Measurements from ENCODE around the gene VRTN.
"Not testable (repeated sequence)": the region's sequence is repeated elsewhere in the genome, so short reads cannot be mapped to it uniquely, and the experiment has no call there.

Gene VRTN

GRCh38 chr14:74348241-74348734 lies at the start of gene VRTN:
VRTN (plus strand) TSS chr14:74348471; CDS start chr14:74356784, 8,313 bp downstream.
- no peak for DNase-seq

- DNase-seq, result peak; percentile 48
These were observed 49.2 kb upstream of the VRTN start for GRCh38 chr14:74299061-74299545.

GRCh38 chr14:74301594-74302151 lies 46.6 kb upstream of the VRTN start:
- no peak for DNase-seq

DNA sequence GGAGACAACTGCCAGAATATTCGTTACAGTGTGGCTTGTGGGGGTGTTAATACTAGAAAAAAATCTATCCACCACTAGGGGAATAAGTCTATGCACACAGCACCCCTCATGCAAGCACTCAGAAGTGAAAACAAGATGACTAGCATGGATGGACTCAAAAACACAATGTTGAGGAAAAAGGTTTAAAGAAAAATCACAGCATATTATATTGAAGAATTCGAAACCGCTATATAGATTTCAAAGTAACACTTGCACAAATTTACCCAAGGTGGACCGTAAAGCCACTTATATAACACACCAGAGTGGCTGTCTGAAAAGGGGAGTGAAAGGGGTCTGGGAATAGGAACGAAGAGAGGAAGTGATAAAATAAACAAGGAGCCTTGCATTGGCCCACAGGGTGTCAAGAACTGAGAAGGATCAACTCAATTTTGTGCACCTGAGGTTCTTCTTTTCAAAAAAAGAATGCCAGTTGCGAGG lies 46.1 kb upstream of the VRTN start:
- DNase-seq, result no peak

DNA sequence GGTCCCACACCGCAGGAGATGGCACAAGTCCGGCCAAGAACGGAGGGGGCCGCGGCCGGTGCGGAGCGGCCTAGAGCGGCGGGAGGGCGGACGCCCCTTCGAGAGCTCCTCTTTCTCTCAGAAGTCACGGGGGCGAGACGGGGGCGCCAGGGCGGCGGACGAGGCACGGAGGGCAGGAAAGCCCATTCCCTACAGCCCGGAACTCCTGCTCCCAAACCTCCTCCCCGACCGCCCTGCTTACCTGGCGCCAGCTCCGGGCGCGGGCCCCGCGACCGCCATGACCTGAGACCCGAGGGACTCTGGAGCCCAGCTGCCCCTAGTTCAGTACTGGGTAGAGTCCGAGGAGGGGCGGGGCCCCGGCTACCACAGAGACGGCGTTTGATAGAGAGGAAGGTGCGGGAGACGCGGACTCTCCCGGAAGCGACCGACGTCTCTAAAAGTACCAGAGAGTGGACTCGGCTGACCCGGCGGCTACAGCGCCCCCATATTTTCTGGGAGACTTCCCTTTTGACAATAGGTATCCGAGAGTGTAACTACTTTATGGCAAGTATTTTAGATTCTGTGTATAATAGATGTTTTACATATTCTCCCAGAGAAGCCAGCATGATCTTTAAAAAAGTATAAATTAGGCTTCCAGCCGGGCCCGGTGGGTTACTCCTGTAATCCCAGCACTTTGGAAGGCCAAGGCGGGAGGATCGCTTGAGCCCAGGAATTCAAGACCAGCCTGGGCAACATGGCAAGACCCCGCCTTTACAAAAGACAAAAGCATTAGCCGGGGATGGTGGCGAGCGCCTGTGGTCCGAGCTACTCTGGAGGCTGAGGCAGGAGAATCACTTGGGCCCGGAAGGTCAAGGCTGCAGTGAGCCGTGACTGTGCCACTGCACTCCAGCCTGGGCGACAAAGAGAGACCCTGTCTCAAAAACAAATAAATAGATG lies 45.4 kb upstream of the VRTN start, which contains the start of gene ABCD4:
Gene ABCD4 (minus strand): TSS at position 301 of the 936 bp plus-strand sequence. CDS start 22 bp downstream, at position 279.
- DNase-seq, result peak; percentile 84

DNA sequence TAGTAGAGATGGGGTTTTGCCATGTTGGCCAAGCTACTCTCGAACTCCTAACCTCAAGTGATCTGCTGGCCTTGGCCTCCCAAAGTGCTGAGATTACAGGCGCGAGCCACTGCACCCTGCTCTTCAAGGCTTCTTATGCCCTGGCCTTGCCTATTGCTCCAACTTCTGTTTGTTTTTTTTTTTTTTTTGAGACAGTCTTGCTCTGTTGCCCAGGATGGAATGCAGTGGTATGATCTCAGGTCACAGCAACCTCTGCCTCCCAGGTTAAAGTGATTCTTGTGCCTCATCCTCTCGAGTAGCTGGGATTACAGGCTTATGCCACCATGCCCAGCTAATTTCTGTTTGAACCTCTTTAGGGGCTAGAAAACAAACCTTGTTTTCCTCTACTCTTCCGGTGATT lies 39.6 kb upstream of the VRTN start:
- DNase-seq, result no peak

DNA sequence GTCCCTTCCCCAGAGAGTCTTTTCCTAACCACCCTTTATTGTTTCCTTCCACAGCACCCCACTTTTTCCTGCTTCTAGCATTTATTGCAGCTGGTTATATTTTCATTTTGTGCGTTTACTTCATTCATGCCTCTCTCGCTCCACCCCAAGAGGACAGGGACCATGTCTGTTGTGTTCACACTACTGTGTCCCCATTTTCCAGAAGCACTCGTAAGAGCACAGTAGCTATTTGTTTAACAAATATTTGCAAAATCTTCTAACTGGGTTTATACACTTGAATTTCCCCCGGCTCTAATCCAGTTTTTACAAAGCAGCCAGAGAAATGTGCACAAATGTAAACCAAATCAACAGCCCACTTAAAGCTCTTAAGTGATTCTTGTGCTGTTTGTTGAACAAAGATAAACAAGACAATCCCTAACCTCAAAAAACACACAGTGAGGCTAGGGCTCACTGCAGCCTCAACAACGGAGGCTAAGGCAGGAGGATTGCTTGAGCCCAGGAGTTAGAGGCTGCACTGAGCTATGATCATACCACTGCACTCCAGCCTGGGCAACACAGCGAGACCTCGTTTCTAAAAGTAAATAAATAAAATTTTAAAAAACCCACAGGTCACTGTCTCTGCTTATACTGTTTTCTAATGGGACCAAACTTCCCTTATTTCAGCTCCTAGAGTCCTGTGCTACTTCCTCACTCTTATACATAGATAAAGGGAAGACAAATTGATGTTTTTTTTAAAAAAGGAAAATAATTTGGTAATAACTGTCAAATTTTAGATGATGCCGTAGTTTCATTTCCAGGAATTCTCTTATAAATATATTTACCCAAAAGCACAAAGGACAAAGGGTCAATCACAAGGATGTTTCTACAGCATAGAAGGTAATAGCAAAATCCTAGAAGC lies 38.9 kb upstream of the VRTN start:
- no peak for DNase-seq

DNA sequence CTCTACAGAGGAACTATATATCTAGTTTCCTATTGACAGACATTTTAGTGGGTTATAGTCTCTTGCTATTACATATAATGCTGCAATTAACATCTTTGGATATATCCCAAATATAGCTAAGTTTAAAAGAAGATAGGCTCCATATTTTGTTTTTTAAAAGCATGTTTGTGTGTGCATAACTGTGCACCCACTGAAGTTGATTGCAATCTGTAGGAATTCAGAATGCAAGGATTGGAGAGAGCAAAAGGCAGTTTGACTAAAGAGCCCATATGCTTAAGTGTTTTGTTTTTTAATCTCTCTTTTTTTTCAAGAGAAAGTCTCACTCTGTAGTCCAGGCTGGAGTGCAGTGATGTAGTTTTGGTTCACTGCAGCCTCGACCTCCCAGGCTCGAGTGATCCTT lies 36.1 kb upstream of the VRTN start:
- DNase-seq, result no peak

DNA sequence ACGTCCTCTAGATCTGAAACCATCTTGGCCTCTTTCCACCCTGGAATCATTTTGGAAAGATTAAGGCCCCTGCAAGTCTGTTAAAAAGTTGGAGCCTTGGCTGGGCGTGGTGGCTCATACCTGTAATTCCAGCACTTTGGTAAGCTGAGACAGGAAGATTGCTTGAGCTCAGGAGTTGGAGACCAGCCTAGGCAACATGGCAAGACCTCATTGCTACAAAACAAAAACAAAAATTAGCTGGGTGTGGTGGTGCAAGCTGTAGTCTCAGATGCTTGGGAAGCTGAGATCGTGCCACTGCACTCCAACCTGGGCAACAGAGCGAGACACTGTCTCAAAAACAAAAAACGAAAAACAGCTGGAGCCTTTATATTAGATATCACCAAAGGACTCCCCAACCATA lies 34.7 kb upstream of the VRTN start:
- no peak for DNase-seq

GRCh38 chr14:74314576-74314975 lies 33.7 kb upstream of the VRTN start:
- no peak for DNase-seq

- DNase-seq, result no peak
These were observed 23.3 kb upstream of the VRTN start for GRCh38 chr14:74324931-74325361.

- DNase-seq, result no peak
These were observed 22.8 kb upstream of the VRTN start for GRCh38 chr14:74325446-74325845.

- no peak for DNase-seq
These were observed 21.7 kb upstream of the VRTN start for GRCh38 chr14:74326369-74327152.

DNA sequence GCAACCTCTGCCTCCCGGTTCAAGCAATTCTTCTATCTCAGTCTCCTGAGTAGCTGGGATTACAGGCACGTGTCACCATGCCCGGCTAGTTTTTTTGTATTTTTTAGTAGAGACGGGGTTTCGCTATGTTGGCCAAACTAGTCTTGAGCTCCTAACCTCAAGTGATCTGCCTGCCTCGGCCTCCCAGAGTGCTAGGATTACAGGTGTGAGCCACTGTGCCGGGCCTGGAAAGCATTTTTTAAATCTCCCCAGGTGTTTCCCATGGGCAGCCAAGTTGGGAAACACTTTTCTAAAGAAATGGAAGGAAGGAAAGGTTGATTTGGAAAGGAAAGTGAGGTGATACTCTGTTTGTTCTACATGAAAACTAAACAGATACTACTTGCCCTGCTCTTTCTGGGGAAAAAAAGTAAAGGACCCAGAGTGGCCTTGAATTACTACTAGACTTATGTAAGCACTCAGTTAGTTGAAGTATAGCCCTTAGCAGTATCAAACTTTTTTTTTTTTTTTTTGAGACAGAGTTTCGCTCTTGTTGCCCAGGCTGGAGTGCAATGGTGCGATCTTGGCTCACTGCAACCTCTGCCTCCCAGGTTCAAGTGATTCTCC lies 18.2 kb upstream of the VRTN start:
- DNase-seq, result not testable (repeated sequence)

DNA sequence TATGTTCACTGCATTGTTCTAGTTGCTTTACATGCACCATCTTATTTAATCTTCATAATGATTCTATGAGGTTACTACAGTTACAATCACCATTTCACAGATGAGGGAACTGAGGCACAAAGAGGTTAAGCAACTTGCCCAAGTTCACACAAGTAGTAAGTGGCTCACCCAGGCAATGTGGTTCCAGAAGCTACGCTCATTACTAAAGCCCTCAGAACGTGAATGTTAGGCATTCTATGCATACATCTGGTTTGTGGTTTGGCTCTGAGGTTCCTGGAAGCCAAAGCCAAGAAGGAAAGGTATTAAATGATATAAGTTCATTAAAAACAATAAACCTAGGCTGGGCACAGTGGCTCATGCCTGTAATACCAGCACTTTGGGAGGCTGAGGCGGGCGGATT lies 14.4 kb upstream of the VRTN start:
- DNase-seq, result no peak

- DNase-seq, result no peak
These were observed 1.9 kb upstream of the VRTN start for GRCh38 chr14:74346341-74346740.

- DNase-seq, result no peak
These were observed 1.0 kb upstream of the VRTN start for GRCh38 chr14:74347097-74347794.

DNA sequence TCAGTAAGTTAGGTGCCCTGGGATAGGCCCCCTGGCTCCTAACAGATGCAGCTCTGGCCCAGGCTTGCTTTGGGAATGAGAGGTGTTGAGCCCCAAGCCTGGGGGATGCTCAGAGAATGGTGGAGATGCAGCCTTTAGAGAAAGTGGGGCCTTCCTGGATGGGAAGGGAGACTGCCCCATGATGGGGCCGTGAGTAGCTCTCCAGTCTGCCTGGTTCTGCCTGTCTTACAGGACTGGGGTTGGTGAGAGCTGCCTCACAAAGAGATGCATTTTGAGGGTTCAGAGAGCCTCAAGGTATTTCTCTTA lies 523 bp upstream of the VRTN start:
- DNase-seq, result no peak

GRCh38 chr14:74348735-74349463 lies 628 bp downstream of the VRTN start:
- no peak for DNase-seq

DNA sequence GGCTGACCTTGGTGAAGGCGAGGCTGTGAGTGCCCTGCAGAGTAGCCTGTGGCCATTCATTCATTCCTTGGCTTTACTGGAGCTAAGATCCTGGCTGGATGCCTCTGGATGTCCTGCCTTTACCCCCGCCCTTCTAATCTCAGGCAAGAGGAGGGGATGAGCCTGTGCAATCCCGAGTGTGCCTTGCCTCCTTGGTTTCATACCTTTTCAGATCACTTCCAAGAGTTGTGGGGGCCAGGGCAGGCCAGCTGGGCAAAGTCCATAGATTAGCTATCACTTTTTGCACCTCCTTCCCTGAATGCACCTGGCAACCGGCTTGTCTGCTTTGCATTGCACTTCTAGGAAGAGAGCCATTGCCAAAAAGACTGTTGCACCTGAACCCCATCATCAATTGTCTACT lies 1.5 kb downstream of the VRTN start:
- no peak for DNase-seq

Measured in activated CD8-positive, alpha-beta memory T cell treated with anti-CD3 and anti-CD28 coated beads, Interleukin-2, amount 50 U/mL, for 4 hours (primary cell).